C4-2B (cell line): ENCODE measurements around the gene SLC2A3.
"Not testable (repeated sequence)": the region's sequence is repeated elsewhere in the genome, so short reads cannot be mapped to it uniquely, and the experiment has no call there.

Experiments used
- CTCF ChIP-seq: fragments of 450-650 bp; conservative IDR thresholded peaks from 2 replicates; pipeline ENCODE4 v1.5.1; 2017; ENCODE audit warnings: mild to moderate bottlenecking
- ZFX ChIP-seq: fragments of 450-650 bp; IDR thresholded peaks from 2 replicates; pipeline ENCODE4 v1.6.1; 2017

GRCh38 chr12:7972269-7972668 is 36.3 kb upstream of the SLC2A3 start:
- TF ChIP-seq CTCF, ZFX: not testable (repeated sequence)
